DMS53 (cell line): ENCODE measurements around the gene LRRC3B.

Experiments
- DNase-seq: peaks from one replicate; lab custom pipeline; 2025; lab: John Stamatoyannopoulos, UW

The LRRC3B gene

GRCh38 chr3:26631390-26631738 is 8.8 kb downstream of the LRRC3B start:
- DNase-seq = no peak

- no peak for DNase-seq
These were observed 12.0 kb downstream of the LRRC3B start for GRCh38 chr3:26634601-26635000.

- no peak for DNase-seq
These were observed 13.6 kb downstream of the LRRC3B start for GRCh38 chr3:26636096-26636727.

- no peak for DNase-seq
These were observed 15.1 kb downstream of the LRRC3B start for GRCh38 chr3:26637698-26638097.

GRCh38 chr3:26638113-26638512 is 15.5 kb downstream of the LRRC3B start:
- DNase-seq = no peak

GRCh38 chr3:26639339-26639738 is 16.8 kb downstream of the LRRC3B start:
- no peak for DNase-seq

GRCh38 chr3:26647078-26647477 is 24.5 kb downstream of the LRRC3B start:
- DNase-seq = no peak

GRCh38 chr3:26648461-26648860 is 25.9 kb downstream of the LRRC3B start:
- DNase-seq = no peak

GRCh38 chr3:26652164-26652563 is 29.6 kb downstream of the LRRC3B start:
- DNase-seq = no peak

GRCh38 chr3:26653811-26654425 is 31.3 kb downstream of the LRRC3B start:
- no peak for DNase-seq

GRCh38 chr3:26655231-26655630 is 32.7 kb downstream of the LRRC3B start:
- no peak for DNase-seq

- DNase-seq = no peak
These were observed 34.9 kb downstream of the LRRC3B start for GRCh38 chr3:26657348-26657976.

GRCh38 chr3:26668171-26668570 is 45.6 kb downstream of the LRRC3B start:
- no peak for DNase-seq

GRCh38 chr3:26668696-26669095 is 46.1 kb downstream of the LRRC3B start:
- DNase-seq = no peak

- DNase-seq = no peak
These were observed 52.8 kb downstream of the LRRC3B start for GRCh38 chr3:26675336-26675735.

GRCh38 chr3:26681632-26682031 is 59.1 kb downstream of the LRRC3B start:
- DNase-seq = no peak

- DNase-seq = no peak
These were observed 59.8 kb downstream of the LRRC3B start for GRCh38 chr3:26682406-26682805.

- no peak for DNase-seq
These were observed 61.3 kb downstream of the LRRC3B start for GRCh38 chr3:26683902-26684301.

- no peak for DNase-seq
These were observed 64.9 kb downstream of the LRRC3B start for GRCh38 chr3:26687466-26687865.

- DNase-seq = no peak
These were observed 77.0 kb downstream of the LRRC3B start for GRCh38 chr3:26699553-26699952.

GRCh38 chr3:26703519-26703918 is 80.9 kb downstream of the LRRC3B start:
- no peak for DNase-seq

GRCh38 chr3:26704736-26705135 is 82.2 kb downstream of the LRRC3B start:
- no peak for DNase-seq

- DNase-seq = no peak
These were observed 85.9 kb downstream of the LRRC3B start for GRCh38 chr3:26708501-26708900.
